UCSD-AML1 (cell line): ENCODE data around the gene ROCK2.
"Not testable (repeated sequence)": the region's sequence is repeated elsewhere in the genome, so short reads cannot be mapped to it uniquely, and the experiment has no call there.

ENCODE experiments used
- DNase-seq: peaks from one replicate; lab custom pipeline; 2025; ENCODE audit not compliant: unreplicated experiment; lab: John Stamatoyannopoulos, UW

ROCK2 gene

GRCh38 chr2:11342551-11343367 lies 1.7 kb downstream of the ROCK2 start:
- DNase-seq: no peak

GRCh38 chr2:11340717-11341116 lies 3.7 kb downstream of the ROCK2 start:
- DNase-seq: no peak

- no peak for DNase-seq
Observed at GRCh38 chr2:11339508-11340083, 4.8 kb downstream of the ROCK2 start.

GRCh38 chr2:11338580-11338979 lies 5.9 kb downstream of the ROCK2 start:
- DNase-seq: no peak

- no peak for DNase-seq
Observed at GRCh38 chr2:11337909-11338308, 6.5 kb downstream of the ROCK2 start.

DNA sequence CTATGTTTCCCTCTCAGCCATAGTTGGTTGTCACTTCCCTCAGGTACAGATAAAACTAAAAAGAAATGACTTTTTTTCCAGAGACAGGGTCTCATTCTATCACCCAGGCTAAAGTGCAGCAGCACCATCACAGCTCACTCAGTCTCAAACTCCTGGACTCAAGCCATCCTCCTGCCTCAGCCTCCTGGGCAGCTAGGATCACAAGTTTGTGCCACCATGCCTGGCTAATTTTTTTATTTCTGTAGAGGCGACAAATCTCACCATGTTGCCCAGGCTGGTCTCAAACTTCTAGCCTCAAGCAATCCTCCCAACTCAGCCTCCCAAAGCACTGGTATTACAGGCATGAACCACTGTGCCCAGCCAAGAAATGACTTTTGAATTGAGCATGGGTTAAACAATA lies 8.2 kb downstream of the ROCK2 start:
- DNase-seq: no peak

DNA sequence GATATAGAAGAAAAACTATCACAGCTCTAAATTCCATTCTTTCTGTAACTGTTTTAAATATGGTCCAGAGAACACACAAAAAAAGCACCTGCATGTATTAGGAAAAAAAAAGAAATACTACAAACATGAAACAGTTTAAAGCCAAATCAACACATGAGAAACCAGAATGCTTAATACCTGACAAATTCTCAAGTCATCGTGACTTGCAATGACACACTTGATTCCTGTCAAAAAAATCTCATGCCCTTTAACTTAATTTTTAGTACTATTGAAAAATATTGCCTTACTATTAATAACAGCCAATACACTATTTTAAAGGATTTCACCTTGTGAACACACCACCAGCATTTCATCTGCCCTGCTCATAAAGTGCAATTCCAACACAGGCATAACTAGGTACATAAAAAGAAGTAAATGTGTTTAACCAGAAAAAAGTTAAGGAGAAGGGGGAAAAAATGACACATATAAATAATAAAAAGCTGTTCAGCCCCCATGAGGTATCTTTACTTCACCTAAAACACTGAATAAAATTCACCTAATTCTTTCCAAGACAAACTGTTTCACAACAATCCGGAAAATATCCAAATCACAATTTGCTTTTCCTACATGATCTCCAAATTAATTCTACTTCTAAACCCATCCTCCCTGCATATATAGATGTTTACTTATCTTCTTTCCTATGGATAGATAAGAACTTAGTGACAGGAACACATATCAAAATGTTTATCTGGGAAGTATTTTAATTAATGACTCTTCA lies 10.8 kb downstream of the ROCK2 start:
- DNase-seq: no peak

GRCh38 chr2:11332596-11332995 lies 11.8 kb downstream of the ROCK2 start:
- DNase-seq: no peak

DNA sequence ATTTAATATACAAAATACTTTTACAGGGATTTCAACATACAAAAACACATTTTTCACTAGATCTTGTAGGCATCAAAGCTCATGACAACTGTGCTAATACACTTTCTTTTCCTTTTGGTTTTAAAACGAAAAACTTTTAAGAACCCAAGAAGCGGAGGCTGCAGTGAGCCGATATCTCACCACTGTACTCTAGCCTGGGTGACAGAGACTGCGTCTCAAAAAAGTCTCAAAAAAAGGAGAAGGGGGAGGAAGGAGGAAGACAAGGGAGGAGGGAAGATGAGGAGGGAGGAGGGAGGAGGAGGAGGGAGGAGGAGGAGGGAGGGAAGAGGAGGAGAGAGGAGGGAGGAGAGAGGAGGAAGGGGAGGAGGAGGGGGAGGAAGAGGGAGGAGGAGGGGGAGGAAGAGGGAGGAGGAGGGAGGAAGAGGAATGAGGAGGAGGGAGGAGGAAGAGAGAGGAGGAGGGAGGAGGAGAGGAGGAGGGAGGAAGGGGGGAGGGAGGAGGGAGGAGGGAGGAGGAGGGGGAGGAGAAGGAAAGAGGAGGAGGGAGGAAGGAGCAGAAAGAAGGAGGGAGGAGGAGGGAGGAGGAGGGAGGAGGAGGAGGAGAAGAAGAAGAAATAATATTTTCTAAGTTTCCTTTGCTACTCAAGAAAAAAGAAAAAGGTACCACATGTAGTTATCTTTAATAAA lies 13.8 kb downstream of the ROCK2 start:
- no peak for DNase-seq

DNA sequence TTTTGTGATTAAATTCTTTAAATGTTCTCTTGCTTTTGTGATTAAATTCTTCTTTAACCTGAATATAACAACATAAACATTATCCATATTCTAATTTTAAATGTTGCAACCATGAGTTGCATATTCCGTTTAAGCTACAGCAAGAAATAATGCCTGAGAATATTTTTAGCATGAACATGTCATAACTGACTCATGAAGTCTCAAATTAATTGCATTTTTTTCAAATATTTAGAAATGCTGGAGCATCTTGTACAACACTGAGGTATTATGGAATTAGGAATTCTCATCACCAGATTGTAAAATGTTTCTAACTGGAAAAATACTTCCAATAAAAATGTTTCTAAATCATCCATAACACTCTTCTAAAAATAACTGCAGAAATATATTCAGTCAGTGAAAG lies 14.7 kb downstream of the ROCK2 start:
- DNase-seq: no peak

DNA sequence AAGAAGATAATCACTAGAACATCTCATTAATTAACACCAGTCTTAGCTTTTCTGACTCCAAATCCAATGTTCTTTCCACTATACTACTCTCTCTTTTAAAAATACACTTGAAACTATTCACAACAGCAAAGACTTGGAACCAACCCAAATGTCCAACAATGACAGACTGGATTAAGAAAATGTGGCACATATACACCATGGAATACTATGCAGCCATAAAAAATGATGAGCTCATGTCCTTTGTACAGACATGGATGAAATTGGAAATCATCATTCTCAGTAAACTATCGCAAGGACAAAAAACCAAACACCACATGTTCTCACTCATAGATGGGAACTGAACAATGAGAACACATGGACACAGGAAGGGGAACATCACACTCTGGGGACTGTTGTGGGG lies 15.9 kb downstream of the ROCK2 start:
- not testable (repeated sequence) for DNase-seq

- DNase-seq: no peak
Observed at GRCh38 chr2:11327871-11328270, 16.6 kb downstream of the ROCK2 start.

- DNase-seq: no peak
Observed at GRCh38 chr2:11326677-11327211, 17.7 kb downstream of the ROCK2 start.

DNA sequence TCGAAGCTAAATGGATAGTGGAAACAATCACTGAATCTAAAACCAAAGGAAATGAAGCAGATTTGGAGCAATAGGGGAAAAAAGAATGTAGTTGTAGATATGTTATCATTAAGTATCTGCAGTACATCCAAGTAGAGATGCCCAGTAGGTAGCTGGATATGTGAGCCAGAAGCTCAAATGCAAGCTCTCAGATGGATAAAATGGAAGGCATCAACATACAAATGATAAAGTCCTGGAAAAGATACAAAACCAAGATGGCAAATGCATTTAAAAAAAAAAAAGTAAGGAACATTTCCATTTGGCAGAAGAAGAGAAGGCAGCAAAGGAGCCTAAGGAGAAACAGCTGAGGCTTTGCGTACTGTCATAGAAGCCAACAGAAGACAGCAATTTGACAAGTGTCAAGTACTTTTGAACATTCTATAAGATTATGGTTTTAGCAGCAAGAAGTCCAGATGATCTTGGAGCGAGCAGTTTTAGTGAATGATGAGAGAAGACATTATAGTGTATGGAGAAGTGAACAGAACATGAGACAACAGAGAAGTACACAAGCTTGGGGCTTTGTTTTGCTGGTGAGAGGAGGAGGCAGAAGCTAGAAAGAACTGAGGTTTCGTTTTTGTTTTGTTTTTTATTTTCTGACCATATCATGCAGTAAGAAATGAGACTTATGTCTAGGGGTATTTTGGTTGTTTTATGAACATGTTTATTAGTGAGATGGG lies 18.3 kb downstream of the ROCK2 start:
- DNase-seq: no peak

DNA sequence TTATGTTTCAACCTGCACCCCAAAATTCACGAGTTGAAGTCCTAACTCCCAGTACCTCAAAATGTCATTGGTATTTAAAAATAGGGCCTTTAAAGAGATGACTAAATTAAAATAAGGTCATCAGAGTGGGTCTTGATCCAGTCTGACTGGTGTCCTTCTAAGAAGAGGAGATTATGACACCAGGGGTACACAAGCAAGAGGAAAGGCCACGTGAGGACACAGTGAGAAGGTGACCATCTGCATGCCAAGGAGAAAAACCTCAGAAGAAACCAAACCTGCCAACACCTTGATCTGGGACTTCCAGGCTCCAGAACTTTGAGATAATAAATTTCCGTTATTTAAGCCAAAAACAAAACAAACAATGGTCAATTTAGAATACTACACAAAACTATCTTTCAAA lies 22.6 kb downstream of the ROCK2 start:
- no peak for DNase-seq

- no peak for DNase-seq
Observed at GRCh38 chr2:11320698-11321492, 23.5 kb downstream of the ROCK2 start.

- no peak for DNase-seq
Observed at GRCh38 chr2:11319939-11320338, 24.5 kb downstream of the ROCK2 start.

- DNase-seq: no peak
Observed at GRCh38 chr2:11315074-11315705, 29.2 kb downstream of the ROCK2 start.

GRCh38 chr2:11314487-11314886 lies 29.9 kb downstream of the ROCK2 start:
- DNase-seq: no peak
